ENCODE measurements around the gene NLE1. TPM values are rescaled to one million over a fixed set of nuclear protein-coding genes. Genes with fewer than 3 reads are reported as not detected.
"Not testable (repeated sequence)": the region's sequence is repeated elsewhere in the genome, so short reads cannot be mapped to it uniquely, and the experiment has no call there.

NLE1 gene
- total RNA-seq, 2 donors from 2014 or later: 9.1 to 18.5 TPM

DNA sequence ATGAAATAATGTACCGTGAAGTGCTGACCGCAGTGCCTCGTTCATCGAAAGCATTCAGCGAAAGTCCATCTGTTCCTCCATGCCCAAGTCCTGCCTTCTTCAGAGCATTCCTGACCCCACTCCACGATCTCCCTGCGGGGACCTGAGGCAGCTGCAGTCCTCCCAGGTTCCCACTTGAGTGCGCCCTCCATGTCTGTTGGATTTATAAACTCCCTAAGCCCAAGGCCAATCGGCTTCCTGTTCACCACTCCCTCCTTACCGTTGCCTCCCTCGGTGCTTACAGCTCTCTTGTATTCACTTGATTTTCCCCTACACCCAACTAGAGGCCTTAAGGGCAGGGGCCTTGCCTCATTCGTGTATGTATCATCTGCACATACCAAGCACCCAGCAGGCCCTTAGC is 25.3 kb downstream of the NLE1 start:
- Histone ChIP-seq H3K4me1 (peaks cover 5% of the 10 kb centered on the region), H3K27ac (no peak overlapping the region), H3K36me3 (no peaks in the 10 kb centered on the region), H3K9ac (ENCODE audit: low read depth in 2 of 2, low read length in 2 of 2) (no peak overlapping the region), H3K27me3 (no peaks in the 10 kb centered on the region), H3K9me3 (no peaks in the 10 kb centered on the region), H3K4me3 (no peak overlapping the region)
- DNase-seq: no peak
- TF ChIP-seq, protein P1, sequence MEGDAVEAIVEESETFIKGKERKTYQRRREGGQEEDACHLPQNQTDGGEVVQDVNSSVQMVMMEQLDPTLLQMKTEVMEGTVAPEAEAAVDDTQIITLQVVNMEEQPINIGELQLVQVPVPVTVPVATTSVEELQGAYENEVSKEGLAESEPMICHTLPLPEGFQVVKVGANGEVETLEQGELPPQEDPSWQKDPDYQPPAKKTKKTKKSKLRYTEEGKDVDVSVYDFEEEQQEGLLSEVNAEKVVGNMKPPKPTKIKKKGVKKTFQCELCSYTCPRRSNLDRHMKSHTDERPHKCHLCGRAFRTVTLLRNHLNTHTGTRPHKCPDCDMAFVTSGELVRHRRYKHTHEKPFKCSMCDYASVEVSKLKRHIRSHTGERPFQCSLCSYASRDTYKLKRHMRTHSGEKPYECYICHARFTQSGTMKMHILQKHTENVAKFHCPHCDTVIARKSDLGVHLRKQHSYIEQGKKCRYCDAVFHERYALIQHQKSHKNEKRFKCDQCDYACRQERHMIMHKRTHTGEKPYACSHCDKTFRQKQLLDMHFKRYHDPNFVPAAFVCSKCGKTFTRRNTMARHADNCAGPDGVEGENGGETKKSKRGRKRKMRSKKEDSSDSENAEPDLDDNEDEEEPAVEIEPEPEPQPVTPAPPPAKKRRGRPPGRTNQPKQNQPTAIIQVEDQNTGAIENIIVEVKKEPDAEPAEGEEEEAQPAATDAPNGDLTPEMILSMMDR (IDR thresholded peaks at IDR 0.05): no peak
- intact Hi-C loops (cut with DNase I): loop anchor here (5.0 kb wide), 1 partner anchor 695 kb away; no protein-coding TSS in a partner anchor

DNA sequence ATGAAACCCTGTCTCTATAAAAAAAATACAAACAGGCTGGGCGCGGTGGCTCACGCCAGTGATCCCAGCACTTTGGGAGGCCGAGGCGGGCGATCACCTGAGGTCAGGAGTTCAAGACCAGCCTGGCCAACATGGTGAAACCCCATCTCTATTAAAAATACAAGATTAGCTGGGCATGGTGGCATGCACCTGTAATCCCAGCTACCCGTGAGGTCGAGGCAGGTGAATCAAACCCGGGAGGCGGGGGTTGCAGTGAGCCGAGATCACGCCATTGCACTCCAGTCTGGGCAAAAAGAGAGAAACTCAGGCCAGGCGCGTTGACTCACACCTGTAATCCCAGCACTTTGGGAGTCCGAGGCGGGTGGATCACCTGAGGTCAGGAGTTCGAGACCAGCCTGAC is 31.3 kb downstream of the NLE1 start:
- H3K27me3 ChIP-seq; H3K4me1 ChIP-seq; H3K4me3 ChIP-seq; H3K9ac ChIP-seq (ENCODE audit: low read depth in 2 of 2, low read length in 2 of 2); H3K27ac ChIP-seq; intact Hi-C loops (cut with DNase I); H3K9me3 ChIP-seq; DNase-seq; H3K36me3 ChIP-seq: not testable (repeated sequence)

DNA sequence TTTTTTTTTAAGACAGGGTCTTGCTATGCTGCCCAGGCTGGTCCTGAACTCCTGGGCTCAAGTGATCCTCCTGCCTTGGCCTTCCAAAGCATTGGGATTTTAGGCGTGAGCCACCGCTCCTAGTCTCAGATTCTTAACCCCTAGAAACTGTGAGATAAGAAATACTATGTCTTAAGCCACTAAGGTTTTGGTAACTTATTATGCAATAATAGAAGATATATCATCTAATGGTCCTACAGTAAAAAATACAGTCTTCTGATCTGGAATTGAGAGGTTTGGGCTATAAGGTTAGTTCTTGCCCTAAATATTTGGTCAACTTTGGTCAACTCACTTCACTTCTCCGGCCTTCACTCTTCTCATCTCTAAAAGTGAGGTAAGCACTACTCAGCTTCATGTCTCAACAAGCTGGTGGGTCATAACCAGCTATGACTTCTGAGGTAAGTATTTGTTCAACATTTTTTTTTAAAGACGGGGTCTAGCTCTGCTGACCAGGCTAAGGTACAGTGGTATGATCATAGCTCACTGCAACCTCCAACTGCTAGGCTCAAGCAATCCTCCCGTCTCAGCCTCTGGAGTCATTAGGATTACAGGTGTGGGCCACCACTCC is 37.2 kb downstream of the NLE1 start:
- Histone ChIP-seq H3K27ac (no peak overlapping the region), H3K4me3 (no peak overlapping the region), H3K36me3 (peaks cover 6% of the 10 kb centered on the region), H3K27me3 (no peaks in the 10 kb centered on the region), H3K4me1 (no peaks in the 10 kb centered on the region), H3K9me3 (no peaks in the 10 kb centered on the region), H3K9ac (ENCODE audit: low read depth in 2 of 2, low read length in 2 of 2) (no peak overlapping the region)
- intact Hi-C loops (cut with DNase I): no loop called here
- TF ChIP-seq, protein P1 (IDR thresholded peaks at IDR 0.05): no peak
- no peak for DNase-seq

DNA sequence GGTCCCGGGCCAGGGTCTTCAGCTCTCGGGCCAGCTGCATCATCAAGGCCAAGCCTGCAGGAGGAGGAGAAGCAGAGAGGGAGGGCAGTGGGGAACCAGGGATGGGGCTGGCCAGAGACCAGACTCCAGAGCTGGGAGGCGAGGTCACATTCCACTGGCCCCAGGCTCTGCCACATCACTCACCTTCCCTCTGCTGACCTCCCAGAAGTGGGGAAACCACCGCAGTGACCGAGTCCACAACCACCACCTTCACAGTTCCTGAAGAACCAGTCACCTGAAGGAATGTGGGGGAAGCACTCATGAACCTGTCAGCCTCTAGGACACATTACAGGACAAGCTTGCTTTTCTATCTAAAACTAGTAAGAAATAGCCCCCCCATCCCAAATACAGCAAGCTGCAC is 38.8 kb downstream of the NLE1 start:
- Histone ChIP-seq H3K4me3 (no peak overlapping the region), H3K9me3 (no peaks in the 10 kb centered on the region), H3K9ac (ENCODE audit: low read depth in 2 of 2, low read length in 2 of 2) (no peak overlapping the region), H3K27ac (no peak overlapping the region), H3K4me1 (no peaks in the 10 kb centered on the region), H3K36me3 (peaks cover 6% of the 10 kb centered on the region), H3K27me3 (no peaks in the 10 kb centered on the region)
- intact Hi-C loops (cut with DNase I): no loop called here
- no peak for DNase-seq
- TF ChIP-seq, protein P1 (IDR thresholded peaks at IDR 0.05): no peak

DNA sequence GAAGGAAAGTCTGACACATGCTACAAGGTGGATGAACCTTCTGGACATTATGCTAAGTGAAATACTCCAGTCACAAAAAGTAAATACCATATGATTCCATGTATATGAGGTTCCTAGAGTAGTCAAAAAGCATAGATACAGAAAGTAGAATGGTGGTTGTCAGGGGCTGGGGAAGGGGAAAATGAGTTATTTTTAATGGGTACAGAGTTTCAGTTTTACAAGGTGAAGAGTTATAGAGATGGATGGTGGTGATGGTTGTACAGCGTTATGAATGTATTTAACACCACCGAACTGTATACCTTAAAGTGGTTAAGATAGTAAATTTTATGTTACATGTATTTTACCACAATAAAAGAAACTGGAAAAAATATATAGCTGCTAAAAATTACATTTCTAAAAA is 40.4 kb downstream of the NLE1 start:
- Histone ChIP-seq H3K36me3 (peaks cover 6% of the 10 kb centered on the region), H3K27ac (no peak overlapping the region), H3K27me3 (no peaks in the 10 kb centered on the region), H3K9me3 (no peaks in the 10 kb centered on the region), H3K9ac (ENCODE audit: low read depth in 2 of 2, low read length in 2 of 2) (no peak overlapping the region), H3K4me1 (no peaks in the 10 kb centered on the region), H3K4me3 (no peak overlapping the region)
- intact Hi-C loops (cut with DNase I): no loop called here
- TF ChIP-seq, protein P1 (IDR thresholded peaks at IDR 0.05): no peak
- DNase-seq: no peak

DNA sequence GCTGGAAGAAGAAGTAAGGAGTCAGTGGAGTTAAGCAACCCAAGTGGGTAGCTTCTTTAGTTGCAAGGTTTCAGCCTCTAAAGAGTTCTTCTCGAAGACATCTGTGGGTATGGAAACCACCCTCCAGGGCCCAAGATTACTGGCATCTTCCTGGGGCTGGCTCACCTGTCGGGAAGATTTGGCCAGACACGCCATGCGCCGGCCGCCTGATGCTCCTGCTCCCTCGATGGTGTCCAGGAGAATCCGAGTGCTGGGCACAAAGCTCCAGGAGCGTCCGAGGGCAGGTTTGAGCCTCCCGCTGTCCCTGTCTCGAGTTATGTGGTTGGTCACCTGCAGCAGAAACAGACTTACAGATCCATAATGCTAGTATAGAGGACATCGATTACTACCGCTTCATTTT is 41.1 kb downstream of the NLE1 start:
- intact Hi-C loops (cut with DNase I): no loop called here
- Histone ChIP-seq H3K4me3 (no peak overlapping the region), H3K36me3 (peaks cover 2% of the 10 kb centered on the region), H3K27me3 (no peaks in the 10 kb centered on the region), H3K9ac (ENCODE audit: low read depth in 2 of 2, low read length in 2 of 2) (no peak overlapping the region), H3K27ac (no peak overlapping the region), H3K9me3 (no peaks in the 10 kb centered on the region), H3K4me1 (no peaks in the 10 kb centered on the region)
- DNase-seq: no peak
- TF ChIP-seq, protein P1 (IDR thresholded peaks at IDR 0.05): no peak

All from colonic mucosa (tissue), 4 donors.